SU-DHL-6 (cell line): ENCODE measurements around the gene SPA17.
A peak's percentile ranks its signal among the peaks of the same experiment; 100 is the strongest.

ENCODE experiments used
- H2AFZ ChIP-seq: fragments of 200-600 bp; sonication (generic); 2 replicates; pipeline ENCODE4 v1.6.1; 2014; ENCODE audit warnings: low read depth, mild to moderate bottlenecking, moderate library complexity, mixed read lengths, antibody characterized with exemption, low read length; ENCODE audit not compliant: severe bottlenecking
- H3F3A ChIP-seq: fragments of 200-600 bp; shearing (Covaris generic); 2 replicates; pipeline ENCODE4 v1.6.0; 2016; ENCODE audit warnings: antibody characterized with exemption, mild to moderate bottlenecking; ENCODE audit not compliant: insufficient read depth
- H3K27ac ChIP-seq: fragments of 200-600 bp; sonication (generic); 2 replicates; pipeline ENCODE4 v1.5.1; 2016; ENCODE audit warnings: low read depth, mild to moderate bottlenecking, low read length, moderate library complexity, mixed read lengths
- H3K27me3 ChIP-seq: fragments of 200-600 bp; sonication (generic), shearing (Covaris generic); 2 replicates; pipeline ENCODE4 v1.6.0; 2014; ENCODE audit warnings: mild to moderate bottlenecking, low read length
- H3K36me3 ChIP-seq: fragments of 200-600 bp; sonication (generic); 2 replicates; pipeline ENCODE4 v1.6.1; 2014; ENCODE audit warnings: mild to moderate bottlenecking, low read length, mixed read lengths
- H3K4me2 ChIP-seq: fragments of 300-600, 200-600 bp; shearing (Covaris generic), sonication (generic); 2 replicates; pipeline ENCODE4 v1.6.0; 2014; ENCODE audit warnings: low read length, low read depth, mild to moderate bottlenecking; ENCODE audit not compliant: poor library complexity, severe bottlenecking
- H3K4me3 ChIP-seq: fragments of 200-600 bp; sonication (generic); 2 replicates; pipeline ENCODE4 v1.5.1; 2014; ENCODE audit warnings: antibody characterized with exemption, low read length, mild to moderate bottlenecking, mixed read lengths; ENCODE audit not compliant: insufficient read depth, poor library complexity, severe bottlenecking
- H3K79me2 ChIP-seq: fragments of 200-600 bp; sonication (generic); 2 replicates; pipeline ENCODE4 v1.6.1; 2014; ENCODE audit warnings: mild to moderate bottlenecking, low read length, moderate library complexity; ENCODE audit not compliant: insufficient read depth
- H3K9ac ChIP-seq: fragments of 200-600 bp; sonication (generic); 2 replicates; pipeline ENCODE4 v1.7.0; 2014; ENCODE audit warnings: mild to moderate bottlenecking, low read length
- H3K9me2 ChIP-seq: fragments of 200-600 bp; sonication (generic); replicated peaks from 2 replicates; pipeline ENCODE4 v1.6.1; 2014; ENCODE audit warnings: low read length; ENCODE audit not compliant: insufficient read depth
- H3K9me3 ChIP-seq: fragments of 200-600 bp; sonication (generic); 2 replicates; pipeline ENCODE4 v1.6.1; 2014; ENCODE audit warnings: low read length, mixed read lengths; ENCODE audit not compliant: insufficient read depth
- H4K20me1 ChIP-seq: fragments of 200-600 bp; sonication (generic); 2 replicates; pipeline ENCODE4 v1.6.1; 2014; ENCODE audit warnings: low read depth, mild to moderate bottlenecking, antibody characterized with exemption, low read length, moderate library complexity, mixed read lengths
- EZH2phosphoT487 ChIP-seq: fragments of 200-600 bp; sonication (generic), shearing (Covaris generic); conservative IDR thresholded peaks from 2 replicates; pipeline ENCODE4 v1.6.1; 2018; ENCODE audit warnings: mild to moderate bottlenecking, antibody characterized with exemption, low read length, moderate library complexity, mixed read lengths
- TF ChIP-seq, protein P1 (sequence below): fragments of 200-600 bp; sonication (generic); IDR thresholded peaks from one replicate; pipeline ENCODE4 v1.5.1; 2017; ENCODE audit warnings: antibody characterized with exemption, mild to moderate bottlenecking, low read length, moderate library complexity; ENCODE audit not compliant: insufficient read depth, poor library complexity, severe bottlenecking

SPA17 gene

DNA sequence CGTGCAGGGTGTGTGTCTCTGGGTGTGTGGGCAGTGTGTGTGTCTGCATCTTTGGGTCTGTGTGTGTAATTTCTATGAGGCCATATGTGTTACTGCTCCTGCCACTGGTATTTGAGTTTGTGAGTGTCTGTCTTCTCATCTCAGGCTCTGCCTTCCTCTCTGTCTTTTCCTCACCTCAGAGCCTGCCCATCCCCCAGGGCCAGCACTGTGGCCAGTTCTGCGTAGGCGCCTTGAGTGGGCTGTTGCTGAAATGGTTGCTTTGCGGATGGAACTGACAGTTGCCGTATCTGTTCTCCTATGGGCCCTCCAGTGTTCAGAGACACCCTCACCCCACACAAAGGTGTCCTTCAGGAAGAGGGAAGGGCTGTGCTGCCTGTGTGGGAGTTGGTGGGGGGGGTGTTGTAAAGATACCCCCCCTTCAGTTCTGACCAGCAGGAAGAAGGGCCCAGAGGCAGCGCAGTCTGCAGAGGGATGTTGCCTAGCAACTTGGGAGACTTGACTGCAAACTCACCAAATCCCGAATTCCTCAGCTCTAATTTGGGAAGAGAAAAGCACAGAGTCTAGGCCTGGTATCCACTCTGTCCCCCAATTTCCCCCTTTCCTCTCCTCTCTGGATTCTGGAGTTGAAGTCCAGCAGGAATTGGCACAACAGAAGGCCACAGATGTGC is 64.1 kb downstream of the SPA17 start:
- TF ChIP-seq, protein P1, sequence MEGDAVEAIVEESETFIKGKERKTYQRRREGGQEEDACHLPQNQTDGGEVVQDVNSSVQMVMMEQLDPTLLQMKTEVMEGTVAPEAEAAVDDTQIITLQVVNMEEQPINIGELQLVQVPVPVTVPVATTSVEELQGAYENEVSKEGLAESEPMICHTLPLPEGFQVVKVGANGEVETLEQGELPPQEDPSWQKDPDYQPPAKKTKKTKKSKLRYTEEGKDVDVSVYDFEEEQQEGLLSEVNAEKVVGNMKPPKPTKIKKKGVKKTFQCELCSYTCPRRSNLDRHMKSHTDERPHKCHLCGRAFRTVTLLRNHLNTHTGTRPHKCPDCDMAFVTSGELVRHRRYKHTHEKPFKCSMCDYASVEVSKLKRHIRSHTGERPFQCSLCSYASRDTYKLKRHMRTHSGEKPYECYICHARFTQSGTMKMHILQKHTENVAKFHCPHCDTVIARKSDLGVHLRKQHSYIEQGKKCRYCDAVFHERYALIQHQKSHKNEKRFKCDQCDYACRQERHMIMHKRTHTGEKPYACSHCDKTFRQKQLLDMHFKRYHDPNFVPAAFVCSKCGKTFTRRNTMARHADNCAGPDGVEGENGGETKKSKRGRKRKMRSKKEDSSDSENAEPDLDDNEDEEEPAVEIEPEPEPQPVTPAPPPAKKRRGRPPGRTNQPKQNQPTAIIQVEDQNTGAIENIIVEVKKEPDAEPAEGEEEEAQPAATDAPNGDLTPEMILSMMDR: no peak
- H3K27ac ChIP-seq: no peak overlapping the region
- no peaks in the 10 kb centered on the region for H3K9me2 ChIP-seq
- no peaks in the 10 kb centered on the region for H3K9me3 ChIP-seq
- no peak overlapping the region for H3K9ac ChIP-seq
- H3K4me2 ChIP-seq: no peak overlapping the region
- H3K27me3 ChIP-seq: no peaks in the 10 kb centered on the region
- no peaks in the 10 kb centered on the region for H3K36me3 ChIP-seq
- no peak overlapping the region for H3K4me3 ChIP-seq
- no peaks in the 10 kb centered on the region for H3K79me2 ChIP-seq
- no peaks in the 10 kb centered on the region for H4K20me1 ChIP-seq
- no peak overlapping the region for H2AFZ ChIP-seq
- H3F3A ChIP-seq: no peaks in the 10 kb centered on the region

DNA sequence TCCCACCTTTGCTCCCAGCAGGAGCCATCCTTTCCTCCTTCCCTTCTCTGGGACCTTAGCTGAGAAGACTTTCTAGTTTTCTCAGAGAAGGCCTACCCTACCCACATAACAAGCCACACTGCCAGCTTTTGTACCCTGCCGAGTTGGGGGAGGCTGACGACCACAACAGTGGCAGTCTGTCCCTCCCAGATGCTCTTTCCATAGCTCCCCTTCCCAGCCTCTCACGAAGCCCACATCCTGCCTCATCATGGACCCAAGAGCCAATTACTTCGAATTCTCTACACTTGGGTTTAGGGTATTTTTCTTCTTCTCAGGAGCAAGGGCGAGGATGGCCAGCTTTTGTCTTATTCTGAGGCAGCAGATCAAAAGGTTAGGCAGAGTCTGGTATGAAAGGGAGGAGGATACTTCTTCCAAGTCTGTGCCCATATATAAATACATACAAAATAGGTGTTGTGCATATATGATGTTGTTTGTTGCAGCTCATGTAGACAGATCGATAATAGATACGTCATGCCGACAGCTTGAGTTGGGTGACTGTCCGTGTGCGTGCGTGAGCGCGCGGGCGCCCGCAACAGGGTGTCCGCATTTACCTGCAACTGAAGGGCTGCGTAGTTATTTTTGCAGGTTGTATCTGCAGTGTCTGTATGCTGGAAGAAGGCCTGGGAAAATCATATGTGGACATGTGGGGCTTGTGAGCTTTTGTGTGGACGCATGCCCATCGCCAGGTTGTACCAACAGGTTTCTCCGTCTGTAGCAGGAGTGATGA is 65.2 kb downstream of the SPA17 start:
- H3K27me3 ChIP-seq: no peaks in the 10 kb centered on the region
- peak overlapping the region; percentile 72 for H3K4me3 ChIP-seq
- H3K27ac ChIP-seq: no peak overlapping the region
- H3K36me3 ChIP-seq: no peaks in the 10 kb centered on the region
- peak overlapping the region; percentile 82 for H2AFZ ChIP-seq
- peak overlapping the region; percentile 64 for H3K9ac ChIP-seq
- no peaks in the 10 kb centered on the region for H3F3A ChIP-seq
- H4K20me1 ChIP-seq: no peaks in the 10 kb centered on the region
- H3K79me2 ChIP-seq: no peaks in the 10 kb centered on the region
- H3K4me2 ChIP-seq: peak overlapping the region; percentile 57
- no peaks in the 10 kb centered on the region for H3K9me2 ChIP-seq
- H3K9me3 ChIP-seq: no peaks in the 10 kb centered on the region
- no peak for TF ChIP-seq EZH2phosphoT487
- TF ChIP-seq, protein P1: no peak

DNA sequence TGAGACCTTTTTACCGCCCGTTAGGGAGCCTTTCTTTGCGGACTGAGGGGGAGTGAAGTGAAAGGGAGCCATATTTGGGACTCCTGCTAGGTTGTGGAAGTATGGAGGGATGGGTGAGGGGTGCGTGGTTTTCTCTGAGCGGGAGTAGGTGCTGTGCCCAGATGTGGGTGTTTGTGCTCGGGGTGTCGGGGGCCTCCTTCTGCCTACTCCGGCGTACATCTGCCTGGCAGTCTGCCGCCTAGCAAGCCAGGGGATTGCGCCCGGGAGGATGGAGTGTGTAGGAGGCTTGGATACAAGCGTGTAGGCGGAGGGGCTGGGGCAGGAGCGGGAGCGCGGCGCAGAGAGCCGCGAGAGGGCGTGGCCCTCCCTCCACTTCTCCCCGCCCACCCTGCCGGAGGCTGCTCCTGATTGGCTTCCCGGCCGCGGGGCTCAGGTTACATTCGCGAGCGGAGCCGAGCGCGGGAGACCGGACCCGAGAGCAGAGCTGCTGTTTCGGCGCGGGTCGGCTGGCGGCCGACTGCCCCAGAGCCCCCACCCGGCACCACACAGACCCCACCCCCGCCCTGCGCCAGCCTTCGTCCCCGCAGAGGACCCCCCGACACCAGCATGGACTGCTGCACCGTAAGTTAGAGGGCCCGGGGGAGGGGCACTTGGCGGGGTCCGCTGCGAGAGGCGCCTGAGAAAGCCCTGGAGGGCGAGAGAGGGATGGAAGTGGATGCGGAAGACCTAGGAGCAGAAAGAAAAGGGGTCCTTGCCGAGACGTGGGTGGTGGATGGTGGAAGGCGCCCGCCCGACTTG is 66.0 kb downstream of the SPA17 start, which contains the start of gene NRGN:
Gene NRGN (plus strand): TSS at position 464 of the 798 bp plus-strand sequence. CDS start 143 bp downstream, at position 607.
- Histone ChIP-seq H3K4me3 (peak within 1 kb of the TSS; percentile 72), H3K27ac (no peak within 1 kb of the TSS), H4K20me1 (no peaks in the 10 kb centered on the region), H3K27me3 (no peaks in the 10 kb centered on the region), H3K36me3 (no peaks in the 10 kb centered on the region), H3K9me2 (no peaks in the 10 kb centered on the region), H3F3A (peaks cover 7% of the 10 kb centered on the region; the same call in 1 of the 2 replicates), H2AFZ (peak within 1 kb of the TSS; percentile 82), H3K9ac (peak within 1 kb of the TSS; percentile 64), H3K79me2 (no peaks in the 10 kb centered on the region), H3K4me2 (peak within 1 kb of the TSS; percentile 57), H3K9me3 (no peaks in the 10 kb centered on the region)
- TF ChIP-seq, protein P1: no peak
- no peak for TF ChIP-seq EZH2phosphoT487
